Spleen (tissue), 11 donors: Measurements from ENCODE around the gene GDPD2. TPM values are rescaled to one million over a fixed set of nuclear protein-coding genes. Genes with fewer than 3 reads are reported as not detected.

Experiments used
- DNase-seq: peaks from one replicate; pipeline ENCODE4 v3.0.0-alpha.2; 2020
- H3K27ac ChIP-seq, 8 donors: fragments of 200-600 bp; sonication (generic) in 7 of 8; 1 replicate in 4 of 8; 2 replicates in 4 of 8; pipeline versions ENCODE4 v1.5.0 to v1.8.0; 2016 to 2021; ENCODE audit warnings: inconsistent platforms in 4 of 8, mild to moderate bottlenecking in 4 of 8, moderate library complexity in 1 of 8
- H3K27me3 ChIP-seq, 7 donors: fragments of 200-600 bp; sonication (generic) in 6 of 7; replicated peaks in 1 of 7; 1 replicate in 4 of 7; 2 replicates in 3 of 7; pipeline versions ENCODE4 v1.5.0 to v1.8.0; 2016 to 2021; ENCODE audit warnings: inconsistent platforms in 3 of 7, mild to moderate bottlenecking in 1 of 7
- H3K36me3 ChIP-seq, 6 donors: fragments of 200-600 bp; sonication (generic) in 5 of 6; 1 replicate in 4 of 6; 2 replicates in 2 of 6; pipeline versions ENCODE4 v1.5.0 to v1.8.0; 2016 to 2021; ENCODE audit warnings: inconsistent platforms in 2 of 6
- H3K4me1 ChIP-seq, 6 donors: fragments of 200-600 bp; sonication (generic) in 5 of 6; 1 replicate in 3 of 6; 2 replicates in 3 of 6; pipeline versions ENCODE4 v1.5.0 to v1.8.0; 2016 to 2021; ENCODE audit warnings: inconsistent platforms in 3 of 6
- H3K4me3 ChIP-seq, 8 donors: fragments of 200-600 bp; sonication (generic) in 7 of 8; 1 replicate in 4 of 8; 2 replicates in 4 of 8; pipeline versions ENCODE4 v1.5.0 to v1.8.0; 2016 to 2021; ENCODE audit warnings: inconsistent platforms in 4 of 8, mild to moderate bottlenecking in 4 of 8, moderate library complexity in 2 of 8
- H3K9me3 ChIP-seq, 8 donors: fragments of 200-600 bp; sonication (generic) in 7 of 8; 1 replicate in 4 of 8; 2 replicates in 4 of 8; pipeline versions ENCODE4 v1.5.0 to v1.8.0; 2016 to 2021; ENCODE audit warnings: inconsistent platforms in 4 of 8
- POLR2A ChIP-seq, 3 donors: fragments of 450-650 bp; IDR thresholded peaks; one replicate each; pipeline ENCODE4 v1.5.1; 2017; ENCODE audit warnings: antibody characterized with exemption in 3 of 3, mild to moderate bottlenecking in 1 of 3
- POLR2AphosphoS5 ChIP-seq, 3 donors: sonication (generic); formaldehyde crosslinking; IDR thresholded peaks; one replicate each; pipeline ENCODE4 v1.5.1; 2017; ENCODE audit warnings: antibody characterized with exemption in 3 of 3
- WGBS, 5 donors: extraction: QIAGEN DNeasy Blood & Tissue Kit in 3 of 5; methylation state at CpG; one replicate each; pipeline versions ENCODE4 v1.1.5 to v1.1.7; 2013 to 2018; 5-methylcytosine and 5-hydroxymethylcytosine counted together
- intact Hi-C: fragments of 100-400 bp; cut with DNase I; formaldehyde crosslinking; loops from one replicate; pipeline ENCODE4 v1.15.0; 2023; ENCODE audit warnings: low total_unique reads
- polyA plus RNA-seq, 3 donors: library from polyadenylated mRNA; stranded (reverse); fragments of 200-250 nt; gene quantifications; one replicate each; pipeline ENCODE4 v1.2.1, GENCODE V29; 2013
- total RNA-seq, 7 donors: library from RNA; depleted of rRNA in 3 of 7; stranded (reverse); fragments of >200 nt in 3 of 7; fragmentation: NEBNext Ultra II Directional in 4 of 7; extraction: Animal tissue kit (Norgen Biotek cat#: 25700) in 4 of 7; gene quantifications; one replicate each; pipeline versions ENCODE4 v1.1.0 to v1.2.1, GENCODE V29; 2016 to 2021
- TF ChIP-seq, protein P1 (sequence below), 11 experiments: fragments of 200-600 bp in 7 of 11; fragments of 450-650 bp in 4 of 11; sonication (generic) in 4 of 11; IDR thresholded peaks in 8 of 11; conservative IDR thresholded peaks in 3 of 11; 1 replicate in 7 of 11; 2 replicates in 4 of 11; pipeline versions ENCODE4 v1.4.0 to v1.8.0; 2016 to 2021; ENCODE audit warnings: antibody characterized with exemption in 11 of 11, inconsistent platforms in 4 of 11, mild to moderate bottlenecking in 1 of 11
- donor health status: healthy with polysubstance abuse.
- donor health status: DM: no; HTN: no; CAD: no; lungs with moderate emphysema.
- donor health status: DM: no; HTN: no; CAD: no.
- donor health status: Bipolar disorder and iron deficiency.
- donor health status: healthy.
- donor health status: DM: no; HTN: no; CAD: no.
- donor health status: DM: yes; HTN: yes; CAD: no.

The GDPD2 gene
- total and polyA plus RNA-seq, 10 donors, result 2.4 to 103 (median 63.7) TPM

- no peak overlapping the region for H3K27ac ChIP-seq
- intact Hi-C loops, result no loop called here
- TF ChIP-seq POLR2A (IDR thresholded peaks at IDR 0.05) (no peak), POLR2AphosphoS5 (IDR thresholded peaks at IDR 0.05) (no peak)
- TF ChIP-seq, protein P1, sequence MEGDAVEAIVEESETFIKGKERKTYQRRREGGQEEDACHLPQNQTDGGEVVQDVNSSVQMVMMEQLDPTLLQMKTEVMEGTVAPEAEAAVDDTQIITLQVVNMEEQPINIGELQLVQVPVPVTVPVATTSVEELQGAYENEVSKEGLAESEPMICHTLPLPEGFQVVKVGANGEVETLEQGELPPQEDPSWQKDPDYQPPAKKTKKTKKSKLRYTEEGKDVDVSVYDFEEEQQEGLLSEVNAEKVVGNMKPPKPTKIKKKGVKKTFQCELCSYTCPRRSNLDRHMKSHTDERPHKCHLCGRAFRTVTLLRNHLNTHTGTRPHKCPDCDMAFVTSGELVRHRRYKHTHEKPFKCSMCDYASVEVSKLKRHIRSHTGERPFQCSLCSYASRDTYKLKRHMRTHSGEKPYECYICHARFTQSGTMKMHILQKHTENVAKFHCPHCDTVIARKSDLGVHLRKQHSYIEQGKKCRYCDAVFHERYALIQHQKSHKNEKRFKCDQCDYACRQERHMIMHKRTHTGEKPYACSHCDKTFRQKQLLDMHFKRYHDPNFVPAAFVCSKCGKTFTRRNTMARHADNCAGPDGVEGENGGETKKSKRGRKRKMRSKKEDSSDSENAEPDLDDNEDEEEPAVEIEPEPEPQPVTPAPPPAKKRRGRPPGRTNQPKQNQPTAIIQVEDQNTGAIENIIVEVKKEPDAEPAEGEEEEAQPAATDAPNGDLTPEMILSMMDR (IDR thresholded peaks at IDR 0.05 in 8 of 11, conservative IDR thresholded peaks at IDR 0.05 in 3 of 11), result no peak
- peaks cover 0 to 7% (median 0%) of the 10 kb centered on the region in 6 donors for H3K4me1 ChIP-seq
- no peak overlapping the region for H3K4me3 ChIP-seq
- H3K36me3 ChIP-seq, result no peaks in the 10 kb centered on the region
- WGBS, 5 donors, result 70 to 100% (median 95%) methylated on average over 2 of the region's 2 CpGs
- peaks cover 0 to 5% (median 0%) of the 10 kb centered on the region in 7 donors for H3K27me3 ChIP-seq
- H3K9me3 ChIP-seq, result no peaks in the 10 kb centered on the region
- DNase-seq, result no peak
These were observed 37.9 kb downstream of the GDPD2 start for GRCh38 chrX:70461026-70461425.

DNA sequence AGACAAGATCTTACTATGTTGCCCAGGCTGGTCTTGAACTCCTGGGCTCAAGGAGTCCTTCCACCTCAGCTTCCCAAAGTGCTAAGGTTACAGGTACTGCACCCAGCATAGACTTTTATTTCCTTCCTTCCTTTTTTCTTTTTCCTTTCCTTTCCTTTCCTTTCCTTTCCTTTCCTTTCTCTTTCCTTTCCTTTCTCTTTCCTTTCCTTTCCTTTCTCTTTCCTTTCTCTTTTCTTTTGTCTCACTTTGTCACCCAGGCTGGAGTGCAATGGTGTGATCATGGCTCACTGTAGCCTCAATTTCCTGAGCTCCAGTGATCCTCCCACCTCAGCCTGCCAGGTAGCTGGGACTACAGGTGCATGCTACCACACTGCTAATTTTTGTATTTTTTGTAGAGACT, 40.9 kb downstream of the GDPD2 start:
- Histone ChIP-seq H3K27me3 (no peaks in the 10 kb centered on the region), H3K4me3 (no peak overlapping the region), H3K9me3 (no peaks in the 10 kb centered on the region), H3K36me3 (no peaks in the 10 kb centered on the region), H3K4me1 (no peaks in the 10 kb centered on the region), H3K27ac (no peak overlapping the region)
- no peak for DNase-seq
- intact Hi-C loops, result no loop called here
- no peak for TF ChIP-seq POLR2AphosphoS5 (IDR thresholded peaks at IDR 0.05)
- TF ChIP-seq POLR2A (IDR thresholded peaks at IDR 0.05), result no peak
- TF ChIP-seq, protein P1 (IDR thresholded peaks at IDR 0.05 in 8 of 11, conservative IDR thresholded peaks at IDR 0.05 in 3 of 11), result no peak

- no peaks in the 10 kb centered on the region for H3K36me3 ChIP-seq
- no peaks in the 10 kb centered on the region for H3K4me1 ChIP-seq
- no peak for DNase-seq
- H3K9me3 ChIP-seq, result no peaks in the 10 kb centered on the region
- TF ChIP-seq, protein P1 (IDR thresholded peaks at IDR 0.05 in 8 of 11, conservative IDR thresholded peaks at IDR 0.05 in 3 of 11), result no peak
- TF ChIP-seq POLR2A (IDR thresholded peaks at IDR 0.05) (no peak), POLR2AphosphoS5 (IDR thresholded peaks at IDR 0.05) (no peak)
- intact Hi-C loops, result no loop called here
- H3K4me3 ChIP-seq, result no peak overlapping the region
- H3K27me3 ChIP-seq, result no peaks in the 10 kb centered on the region
- no peak overlapping the region for H3K27ac ChIP-seq
These were observed 43.9 kb downstream of the GDPD2 start for GRCh38 chrX:70466968-70467367.

- H3K9me3 ChIP-seq, result no peaks in the 10 kb centered on the region
- no peaks in the 10 kb centered on the region for H3K4me1 ChIP-seq
- no peaks in the 10 kb centered on the region for H3K36me3 ChIP-seq
- DNase-seq, result no peak
- no peak for TF ChIP-seq POLR2A (IDR thresholded peaks at IDR 0.05)
- TF ChIP-seq, protein P1 (IDR thresholded peaks at IDR 0.05 in 8 of 11, conservative IDR thresholded peaks at IDR 0.05 in 3 of 11), result no peak
- TF ChIP-seq POLR2AphosphoS5 (IDR thresholded peaks at IDR 0.05), result no peak
- intact Hi-C loops, result no loop called here
- H3K27ac ChIP-seq, result no peak overlapping the region
- no peaks in the 10 kb centered on the region for H3K27me3 ChIP-seq
- WGBS, 5 donors, result 65 to 93% (median 88%) methylated on average over 1 of the region's 1 CpG
- no peak overlapping the region for H3K4me3 ChIP-seq
These were observed 45.6 kb downstream of the GDPD2 start for GRCh38 chrX:70468709-70469108.
